GM18873 (cell line): ENCODE data around the gene LEPROT.
"Not testable (repeated sequence)": the region's sequence is repeated elsewhere in the genome, so short reads cannot be mapped to it uniquely, and the experiment has no call there.

ENCODE experiments used
- ATAC-seq: cut with Tn5 transposase; IDR thresholded peaks from one replicate; pipeline ENCODE4 v1.9.1; 2021; ENCODE audit warnings: mild to moderate bottlenecking, moderate library complexity, moderate number of reproducible peaks; ENCODE audit not compliant: unreplicated experiment, low FRiP score

Gene LEPROT

DNA sequence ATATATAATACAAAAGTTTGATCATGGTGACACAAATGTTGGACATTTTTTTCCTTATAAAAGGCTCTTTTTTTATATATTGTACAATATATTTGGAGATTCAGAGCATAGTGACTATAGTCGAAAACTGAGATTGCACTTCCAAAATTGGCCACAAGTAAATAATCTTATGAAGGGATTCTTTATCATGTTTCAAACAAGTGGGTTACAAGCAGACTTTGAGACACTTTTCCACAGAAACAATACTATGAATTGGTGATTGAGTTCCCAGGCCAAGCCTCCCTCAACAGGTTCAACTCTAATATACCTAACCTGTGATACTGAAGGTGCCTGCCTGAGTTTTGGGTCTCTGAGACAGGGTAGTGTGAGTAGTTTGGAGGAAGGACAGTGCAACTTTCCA is 13.8 kb downstream of the LEPROT start:
- ATAC-seq, result no peak

GRCh38 chr1:65434760-65435159 is 14.3 kb downstream of the LEPROT start:
- ATAC-seq, result no peak

DNA sequence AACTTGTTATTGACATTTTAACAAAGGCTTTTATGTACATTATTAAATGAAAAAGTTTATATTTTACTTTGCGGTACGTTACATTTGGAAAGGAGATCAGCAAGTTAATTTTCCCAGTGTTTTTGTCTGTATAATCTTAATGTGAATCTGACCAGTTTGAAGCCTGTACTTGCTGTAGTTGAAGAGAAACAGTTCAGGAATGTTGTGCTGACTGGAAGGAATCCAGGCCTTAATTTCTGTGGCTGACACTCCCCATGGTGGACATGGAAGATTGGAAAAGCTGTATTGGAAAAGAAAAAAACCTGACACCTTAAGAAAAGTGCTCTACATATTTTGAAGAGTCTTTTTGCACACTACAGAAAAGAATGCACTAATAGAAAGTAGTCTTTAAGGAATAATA is 15.5 kb downstream of the LEPROT start:
- ATAC-seq, result no peak

DNA sequence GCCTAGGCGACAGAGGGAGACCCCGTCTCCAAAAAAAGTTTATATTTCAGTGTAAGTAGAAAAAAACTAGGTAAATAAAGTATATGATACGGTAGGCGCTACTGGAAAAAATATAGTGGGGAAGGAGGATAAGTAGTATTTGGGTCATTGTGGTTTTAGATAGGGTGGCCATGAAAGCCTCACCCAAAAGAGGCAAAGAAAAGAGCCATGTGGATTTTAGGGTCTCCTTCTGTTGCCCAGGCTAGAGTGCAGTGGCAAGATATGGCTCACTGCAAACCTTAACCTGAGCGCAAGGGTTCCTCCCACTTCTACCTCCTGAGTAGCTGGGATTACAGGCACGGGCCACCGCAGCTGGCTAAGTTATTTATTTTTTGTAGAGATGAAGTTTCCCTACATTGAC is 17.1 kb downstream of the LEPROT start:
- ATAC-seq, result no peak

GRCh38 chr1:65440322-65440900 is 19.9 kb downstream of the LEPROT start:
- no peak for ATAC-seq

GRCh38 chr1:65440915-65441314 is 20.4 kb downstream of the LEPROT start:
- no peak for ATAC-seq

DNA sequence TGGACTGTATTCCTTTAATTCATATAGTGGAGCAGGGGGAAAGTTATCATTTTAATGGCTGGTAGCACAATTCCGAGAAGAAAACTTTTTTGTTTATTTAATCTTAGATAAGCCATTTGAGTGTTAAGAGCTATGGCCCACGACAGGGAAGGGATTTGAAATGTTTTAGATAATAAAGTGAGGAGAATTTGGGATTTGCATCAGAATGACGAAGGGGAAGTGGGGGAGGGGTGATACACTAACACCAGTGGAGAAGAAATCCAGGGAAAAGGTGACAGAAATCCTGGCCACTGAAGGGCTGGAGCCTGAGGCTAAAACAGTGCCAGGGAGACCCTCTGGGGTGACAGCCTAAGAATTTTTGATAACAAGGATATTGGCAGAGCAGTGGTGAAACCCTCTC is 21.0 kb downstream of the LEPROT start:
- no peak for ATAC-seq

GRCh38 chr1:65442442-65442841 is 22.0 kb downstream of the LEPROT start:
- ATAC-seq, result no peak

DNA sequence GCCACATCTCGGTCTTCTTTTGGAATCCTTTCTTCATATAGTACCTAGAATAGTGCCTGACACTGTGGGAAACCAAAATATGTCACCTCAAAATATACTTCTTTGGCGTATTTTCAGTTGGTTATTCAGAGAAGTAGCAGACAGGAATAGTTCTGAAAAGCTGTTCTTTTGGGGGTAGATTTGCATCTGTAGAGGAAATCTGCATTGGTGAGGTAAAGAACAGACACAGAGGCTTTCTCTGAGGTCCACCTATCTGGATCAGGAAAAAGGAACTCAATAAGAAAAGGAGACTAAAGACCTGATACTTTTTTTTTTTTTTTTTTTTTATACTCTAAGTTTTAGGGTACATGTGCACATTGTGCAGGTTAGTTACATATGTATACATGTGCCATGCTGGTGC is 23.2 kb downstream of the LEPROT start:
- no peak for ATAC-seq

DNA sequence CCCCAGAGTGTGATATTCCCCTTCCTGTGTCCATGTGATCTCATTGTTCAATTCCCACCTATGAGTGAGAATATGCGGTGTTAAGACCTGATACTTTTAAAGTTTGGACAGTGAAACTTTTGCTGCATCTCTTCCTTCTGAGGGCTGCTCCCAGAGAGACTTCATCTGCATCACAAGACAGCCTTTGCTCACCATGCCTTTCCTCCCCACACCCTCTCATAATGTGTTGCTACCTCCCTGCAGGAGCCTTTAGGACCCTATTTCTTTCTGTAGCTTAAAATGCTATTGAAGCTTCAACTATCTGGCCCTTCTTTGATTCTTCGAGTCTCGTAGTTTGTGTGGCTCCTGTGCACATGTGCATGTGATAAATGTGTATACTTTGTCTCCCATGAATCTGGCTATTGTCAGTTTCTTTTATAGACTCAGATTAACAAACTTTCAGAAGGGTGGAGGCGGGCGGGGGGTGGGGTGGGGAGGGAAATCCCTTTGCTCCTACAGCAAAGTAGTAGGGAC is 23.7 kb downstream of the LEPROT start:
- no peak for ATAC-seq

- ATAC-seq, result no peak
Measured at GRCh38 chr1:65445837-65446236, 25.4 kb downstream of the LEPROT start.

DNA sequence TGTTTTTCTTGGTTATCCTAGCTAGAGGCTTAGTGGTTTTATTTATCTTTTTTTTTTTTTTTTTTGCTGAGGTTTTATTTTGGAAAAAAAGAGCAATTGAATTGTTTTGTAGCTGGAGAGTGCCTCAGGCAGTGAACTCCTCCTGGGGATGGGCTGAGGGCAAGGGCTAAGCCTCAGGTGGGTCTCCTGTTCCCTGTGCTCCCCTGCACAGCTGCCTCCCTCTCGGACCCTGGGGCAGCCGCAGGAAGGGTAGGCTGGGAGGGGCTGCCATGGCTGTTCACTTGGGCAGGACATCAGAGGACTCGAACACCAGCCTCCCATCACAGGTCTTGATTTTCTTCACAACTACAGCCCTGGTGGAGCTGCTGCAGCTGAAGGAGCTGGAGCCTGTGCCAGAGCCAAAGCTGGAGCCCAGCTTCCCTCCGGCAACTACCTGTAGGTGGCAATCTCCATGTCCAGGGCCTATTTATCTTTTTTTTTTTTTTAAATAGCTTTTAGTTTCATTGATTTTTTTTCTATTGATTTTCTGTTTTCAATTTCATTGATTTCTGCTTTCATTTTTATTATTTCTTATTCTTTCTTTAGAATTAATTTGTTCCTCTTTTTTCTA is 28.9 kb downstream of the LEPROT start:
- ATAC-seq, result no peak

DNA sequence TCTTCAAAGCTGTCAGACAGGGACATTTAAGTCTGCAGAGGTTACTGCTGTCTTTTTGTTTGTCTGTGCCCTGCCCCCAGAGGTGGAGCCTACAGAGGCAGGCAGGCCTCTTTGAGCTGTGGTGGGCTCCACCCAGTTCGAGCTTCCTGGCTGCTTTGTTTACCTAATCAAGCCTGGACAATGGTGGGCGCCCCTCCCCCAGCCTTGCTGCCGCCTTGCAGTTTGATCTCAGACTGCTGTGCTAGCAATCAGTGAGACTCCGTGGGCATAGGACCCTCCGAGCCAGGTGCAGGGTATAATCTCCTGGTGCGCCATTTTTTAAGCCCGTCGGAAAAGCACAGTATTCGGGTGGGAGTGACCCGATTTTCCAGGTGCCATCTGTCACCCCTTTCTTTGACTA is 35.2 kb downstream of the LEPROT start:
- not testable (repeated sequence) for ATAC-seq

- ATAC-seq, result no peak
Measured at GRCh38 chr1:65456481-65456880, 36.0 kb downstream of the LEPROT start.

- ATAC-seq, result no peak
Measured at GRCh38 chr1:65457868-65458267, 37.4 kb downstream of the LEPROT start.

DNA sequence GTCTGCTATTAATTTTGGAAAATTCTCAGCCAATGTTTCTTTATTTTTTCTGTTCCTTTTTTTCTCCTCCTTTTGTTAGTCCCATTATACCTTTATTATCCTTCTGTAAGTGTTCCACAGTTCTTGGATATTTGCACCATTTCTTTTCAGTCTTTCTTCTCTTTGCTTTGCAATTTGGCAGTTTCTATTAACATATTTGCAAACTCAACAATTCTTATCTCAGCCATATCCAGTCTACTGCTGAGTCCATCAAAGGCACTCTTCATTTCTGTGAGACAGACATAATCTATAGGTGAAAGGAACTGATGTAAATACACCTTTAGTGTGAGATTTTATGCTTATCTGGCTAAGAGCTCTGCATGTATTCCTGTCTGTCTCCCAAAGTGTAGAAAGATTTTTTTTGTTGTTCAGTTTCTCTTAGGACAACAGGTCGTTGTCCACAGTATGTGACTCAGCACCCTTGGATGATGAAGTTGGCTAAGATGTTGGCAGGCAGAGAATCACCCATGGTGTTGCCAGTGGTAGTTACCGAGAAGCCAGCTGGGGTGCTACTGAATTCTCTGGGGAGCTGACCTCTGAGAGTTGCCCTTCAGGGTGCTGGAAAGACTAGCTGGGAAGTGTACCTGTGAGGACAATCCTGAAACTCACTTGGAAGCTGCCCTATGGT is 38.4 kb downstream of the LEPROT start:
- no peak for ATAC-seq

DNA sequence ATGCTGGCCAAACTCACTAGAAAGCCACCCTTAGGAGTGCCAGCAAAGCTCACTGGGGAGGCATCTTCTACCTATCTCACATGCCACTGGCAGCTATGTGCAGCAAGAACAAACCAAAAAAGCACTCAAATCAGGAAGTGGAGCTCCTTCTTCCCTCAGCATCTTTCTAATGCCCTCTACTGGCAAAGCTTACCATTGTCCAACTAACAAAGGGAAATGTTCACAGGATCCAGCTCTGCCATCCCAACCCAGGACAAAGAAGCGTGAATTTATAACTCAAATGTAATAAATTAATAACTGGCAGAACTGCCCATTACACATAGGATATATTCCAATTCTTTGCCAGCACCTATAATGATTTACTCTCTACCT is 38.9 kb downstream of the LEPROT start:
- ATAC-seq, result no peak

DNA sequence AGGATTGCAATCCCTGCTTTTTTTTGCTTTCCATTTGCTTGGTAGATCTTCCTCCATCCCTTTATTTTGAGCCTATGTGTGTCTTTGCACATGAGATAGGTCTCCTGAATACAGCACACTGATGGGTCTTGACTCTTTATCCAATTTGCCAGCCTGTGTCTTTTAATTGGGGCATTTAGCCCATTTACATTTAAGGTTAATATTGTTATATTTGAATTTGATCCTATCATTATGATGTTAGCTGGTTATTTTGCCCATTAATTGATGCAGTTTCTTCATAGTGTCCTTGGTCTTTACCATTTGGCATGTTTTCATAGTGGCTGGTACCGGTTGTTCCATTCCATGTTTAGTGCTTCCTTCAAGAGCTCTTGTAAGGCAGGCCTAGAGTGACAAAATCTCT is 45.4 kb downstream of the LEPROT start:
- ATAC-seq, result not testable (repeated sequence)

DNA sequence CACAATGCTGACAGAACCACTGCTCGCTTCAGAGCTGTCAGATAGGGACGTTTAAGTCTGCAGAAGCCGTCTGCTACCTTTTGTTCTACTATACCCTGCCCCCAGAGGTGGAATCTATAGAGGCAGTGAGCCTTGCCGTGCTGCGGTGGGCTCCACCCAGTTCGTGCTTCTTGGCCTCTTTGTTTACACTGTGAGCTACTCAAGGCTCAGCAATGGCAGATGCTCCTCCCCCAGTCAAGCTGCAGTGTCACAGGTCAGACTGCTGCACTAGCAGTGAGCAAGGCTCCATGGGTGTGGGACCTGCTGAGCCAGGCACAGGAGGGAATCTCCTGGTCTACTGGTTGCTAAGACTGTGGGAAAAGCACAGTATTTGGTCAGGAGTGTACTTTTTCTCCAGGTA is 47.1 kb downstream of the LEPROT start:
- no peak for ATAC-seq

DNA sequence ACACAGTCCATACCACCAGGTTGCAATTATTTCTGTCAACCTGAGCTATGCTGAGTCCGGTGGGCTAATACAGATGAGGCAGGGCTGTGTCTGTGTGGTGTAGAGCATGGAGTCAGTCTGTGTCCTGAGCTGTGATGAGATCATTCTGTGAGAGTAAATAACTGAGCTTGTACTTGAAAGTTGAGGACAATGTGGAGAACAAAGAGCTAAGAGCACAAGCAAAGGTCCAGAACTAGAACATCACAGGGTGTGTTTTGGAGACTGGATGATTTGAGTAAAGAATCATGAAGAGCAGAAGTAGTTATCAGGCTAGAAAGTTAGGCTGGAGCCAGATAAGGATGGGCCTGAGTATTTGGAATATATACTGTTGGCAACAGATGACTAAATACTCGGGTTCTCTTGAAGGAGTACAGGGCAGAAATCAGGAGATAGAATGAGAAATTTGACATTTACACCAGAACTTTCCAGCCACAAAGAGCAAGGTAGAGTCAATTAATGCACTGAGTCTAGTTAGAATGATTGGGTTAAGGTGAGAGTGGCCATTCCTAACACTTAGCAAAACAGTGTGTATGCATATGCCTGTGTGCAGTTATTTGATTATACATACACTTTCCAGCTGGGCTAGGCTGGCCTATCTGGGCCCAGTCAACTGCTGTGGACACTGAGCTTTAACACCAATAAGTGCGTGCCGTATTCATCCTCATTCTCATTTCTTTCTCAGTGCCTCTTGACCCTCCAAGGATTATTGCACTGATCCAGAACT is 48.8 kb downstream of the LEPROT start:
- ATAC-seq, result no peak

- no peak for ATAC-seq
Measured at GRCh38 chr1:65469889-65470340, 49.4 kb downstream of the LEPROT start.
